Gastrocnemius medialis (tissue), 4 donors: Measurements from ENCODE around the gene ATF7.

ENCODE experiments used
- POLR2A ChIP-seq, 2 donors: fragments of 450-650 bp; IDR thresholded peaks; one replicate each; pipeline ENCODE4 v1.6.1; 2017; ENCODE audit warnings: antibody characterized with exemption in 2 of 2, mild to moderate bottlenecking in 2 of 2, moderate library complexity in 2 of 2
- TF ChIP-seq, protein P1 (sequence below), 5 experiments: fragments of 450-650 bp in 3 of 5; fragments of 200-600 bp in 2 of 5; sonication (generic) in 2 of 5; IDR thresholded peaks in 4 of 5; conservative IDR thresholded peaks in 1 of 5; 1 replicate in 4 of 5; 2 replicates in 1 of 5; pipeline ENCODE4 v1.5.1; 2016 to 2019; ENCODE audit warnings: antibody characterized with exemption in 5 of 5, mild to moderate bottlenecking in 3 of 5, moderate library complexity in 3 of 5

DNA sequence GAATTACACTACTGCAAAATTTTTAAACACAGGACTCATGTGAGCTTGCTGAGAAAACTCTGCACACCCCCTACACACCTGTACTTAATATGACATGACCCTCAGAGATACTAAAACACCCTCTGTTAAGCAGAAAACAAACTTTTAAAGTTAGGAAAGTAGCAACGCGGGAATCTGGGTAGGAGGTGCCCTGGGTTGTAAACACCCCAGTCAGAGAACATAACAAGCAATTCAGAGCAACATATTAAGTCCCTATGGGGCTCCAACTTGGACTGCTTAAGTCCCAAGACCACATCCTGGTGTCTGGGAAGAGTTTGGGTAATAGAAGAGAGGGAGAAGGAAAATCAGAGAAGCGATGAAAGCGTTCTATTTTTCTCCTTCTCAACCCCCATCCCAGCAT lies 1.2 kb downstream of the ATF7 start:
- TF ChIP-seq, protein P1, sequence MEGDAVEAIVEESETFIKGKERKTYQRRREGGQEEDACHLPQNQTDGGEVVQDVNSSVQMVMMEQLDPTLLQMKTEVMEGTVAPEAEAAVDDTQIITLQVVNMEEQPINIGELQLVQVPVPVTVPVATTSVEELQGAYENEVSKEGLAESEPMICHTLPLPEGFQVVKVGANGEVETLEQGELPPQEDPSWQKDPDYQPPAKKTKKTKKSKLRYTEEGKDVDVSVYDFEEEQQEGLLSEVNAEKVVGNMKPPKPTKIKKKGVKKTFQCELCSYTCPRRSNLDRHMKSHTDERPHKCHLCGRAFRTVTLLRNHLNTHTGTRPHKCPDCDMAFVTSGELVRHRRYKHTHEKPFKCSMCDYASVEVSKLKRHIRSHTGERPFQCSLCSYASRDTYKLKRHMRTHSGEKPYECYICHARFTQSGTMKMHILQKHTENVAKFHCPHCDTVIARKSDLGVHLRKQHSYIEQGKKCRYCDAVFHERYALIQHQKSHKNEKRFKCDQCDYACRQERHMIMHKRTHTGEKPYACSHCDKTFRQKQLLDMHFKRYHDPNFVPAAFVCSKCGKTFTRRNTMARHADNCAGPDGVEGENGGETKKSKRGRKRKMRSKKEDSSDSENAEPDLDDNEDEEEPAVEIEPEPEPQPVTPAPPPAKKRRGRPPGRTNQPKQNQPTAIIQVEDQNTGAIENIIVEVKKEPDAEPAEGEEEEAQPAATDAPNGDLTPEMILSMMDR (IDR thresholded peaks at IDR 0.05 in 4 of 5, conservative IDR thresholded peaks at IDR 0.05 in 1 of 5), result no peak
- TF ChIP-seq POLR2A (IDR thresholded peaks at IDR 0.05), result no peak
